Bronchial epithelial cell (primary cell): ENCODE results near the gene RAD51B. TPM values are rescaled to one million over a fixed set of nuclear protein-coding genes. Genes with fewer than 3 reads are reported as not detected.

Experiments used
- DNase-seq: peaks from one replicate; pipeline ENCODE4 v3.0.0-alpha.2; 2010; ENCODE audit warnings: low read depth
- FAIRE-seq: peaks from 2 replicates; lab custom pipeline; 2011; peaks lifted over from hg19 to GRCh38; lab: Jason Lieb, UNC
- H3K27me3 ChIP-seq: 2 replicates; pipeline ENCODE4 v1.5.1; 2011; ENCODE audit warnings: low read length; ENCODE audit not compliant: control insufficient read depth, insufficient read depth
- H3K36me3 ChIP-seq: 2 replicates; pipeline ENCODE4 v1.5.1; 2011; ENCODE audit warnings: low read length; ENCODE audit not compliant: control insufficient read depth, insufficient read depth
- H3K4me3 ChIP-seq: 2 replicates; pipeline ENCODE4 v1.5.1; 2011; ENCODE audit warnings: mild to moderate bottlenecking, low read depth, low read length, control low read depth
- total RNA-seq: library from RNA; depleted of rRNA; stranded (reverse); fragments of >200 nt; gene quantifications from 2 replicates; pipeline ENCODE4 v1.2.1, GENCODE V29; 2014
- TF ChIP-seq, protein P1 (sequence below): IDR thresholded peaks from 2 replicates; pipeline ENCODE4 v1.5.1; 2011; ENCODE audit warnings: mild to moderate bottlenecking, moderate library complexity, low read length, control low read depth, inconsistent platforms; ENCODE audit not compliant: insufficient read depth, severe bottlenecking

The RAD51B gene
- total RNA-seq, 1 donor from 2014 or later: 12.1 TPM

DNA sequence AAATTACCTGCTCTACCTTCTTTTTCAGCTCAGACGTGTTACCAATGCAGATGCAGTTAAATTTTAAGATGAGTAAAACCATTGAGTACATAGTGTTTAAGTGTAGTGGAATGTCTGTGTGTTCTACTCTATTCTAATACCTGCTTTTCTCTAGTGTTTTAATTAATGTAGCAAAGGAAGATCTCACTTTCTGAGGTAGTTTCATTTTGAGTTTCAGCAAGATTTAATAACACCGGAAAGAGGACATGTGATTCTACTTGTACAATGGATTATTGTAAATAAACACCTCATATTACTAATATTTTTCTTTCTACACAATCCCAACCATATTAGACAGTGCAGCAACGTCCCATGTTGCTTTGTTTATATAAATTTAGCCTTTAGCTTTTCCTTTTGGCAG lies 315.4 kb downstream of the RAD51B start:
- H3K4me3 ChIP-seq: no peak overlapping the region
- no peaks in the 10 kb centered on the region for H3K36me3 ChIP-seq
- FAIRE-seq (no peak), DNase-seq (no peak)
- no peaks in the 10 kb centered on the region for H3K27me3 ChIP-seq
- TF ChIP-seq, protein P1, sequence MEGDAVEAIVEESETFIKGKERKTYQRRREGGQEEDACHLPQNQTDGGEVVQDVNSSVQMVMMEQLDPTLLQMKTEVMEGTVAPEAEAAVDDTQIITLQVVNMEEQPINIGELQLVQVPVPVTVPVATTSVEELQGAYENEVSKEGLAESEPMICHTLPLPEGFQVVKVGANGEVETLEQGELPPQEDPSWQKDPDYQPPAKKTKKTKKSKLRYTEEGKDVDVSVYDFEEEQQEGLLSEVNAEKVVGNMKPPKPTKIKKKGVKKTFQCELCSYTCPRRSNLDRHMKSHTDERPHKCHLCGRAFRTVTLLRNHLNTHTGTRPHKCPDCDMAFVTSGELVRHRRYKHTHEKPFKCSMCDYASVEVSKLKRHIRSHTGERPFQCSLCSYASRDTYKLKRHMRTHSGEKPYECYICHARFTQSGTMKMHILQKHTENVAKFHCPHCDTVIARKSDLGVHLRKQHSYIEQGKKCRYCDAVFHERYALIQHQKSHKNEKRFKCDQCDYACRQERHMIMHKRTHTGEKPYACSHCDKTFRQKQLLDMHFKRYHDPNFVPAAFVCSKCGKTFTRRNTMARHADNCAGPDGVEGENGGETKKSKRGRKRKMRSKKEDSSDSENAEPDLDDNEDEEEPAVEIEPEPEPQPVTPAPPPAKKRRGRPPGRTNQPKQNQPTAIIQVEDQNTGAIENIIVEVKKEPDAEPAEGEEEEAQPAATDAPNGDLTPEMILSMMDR: no peak

DNA sequence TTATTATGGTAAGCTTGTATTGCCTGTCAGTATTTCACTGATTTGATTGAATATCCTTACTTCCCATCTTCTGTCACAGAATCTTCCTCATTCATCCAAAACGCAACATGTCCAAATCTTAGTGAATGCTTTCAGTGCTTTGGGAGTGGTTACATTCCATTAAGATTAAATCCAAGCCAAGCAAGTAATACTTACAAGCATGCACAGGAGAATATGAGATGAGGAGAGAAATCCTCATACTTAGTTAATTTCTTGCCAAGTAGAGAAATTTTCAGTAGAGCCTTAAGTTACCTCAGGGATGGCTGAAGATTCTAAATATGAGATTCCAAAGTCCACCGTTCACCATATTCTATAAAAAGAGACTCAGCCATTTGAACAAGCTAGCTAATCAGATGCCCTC lies 316.0 kb downstream of the RAD51B start:
- TF ChIP-seq, protein P1: no peak
- H3K4me3 ChIP-seq: no peak overlapping the region
- FAIRE-seq (no peak), DNase-seq (peak; percentile 76)
- H3K36me3 ChIP-seq: no peaks in the 10 kb centered on the region
- no peaks in the 10 kb centered on the region for H3K27me3 ChIP-seq

DNA sequence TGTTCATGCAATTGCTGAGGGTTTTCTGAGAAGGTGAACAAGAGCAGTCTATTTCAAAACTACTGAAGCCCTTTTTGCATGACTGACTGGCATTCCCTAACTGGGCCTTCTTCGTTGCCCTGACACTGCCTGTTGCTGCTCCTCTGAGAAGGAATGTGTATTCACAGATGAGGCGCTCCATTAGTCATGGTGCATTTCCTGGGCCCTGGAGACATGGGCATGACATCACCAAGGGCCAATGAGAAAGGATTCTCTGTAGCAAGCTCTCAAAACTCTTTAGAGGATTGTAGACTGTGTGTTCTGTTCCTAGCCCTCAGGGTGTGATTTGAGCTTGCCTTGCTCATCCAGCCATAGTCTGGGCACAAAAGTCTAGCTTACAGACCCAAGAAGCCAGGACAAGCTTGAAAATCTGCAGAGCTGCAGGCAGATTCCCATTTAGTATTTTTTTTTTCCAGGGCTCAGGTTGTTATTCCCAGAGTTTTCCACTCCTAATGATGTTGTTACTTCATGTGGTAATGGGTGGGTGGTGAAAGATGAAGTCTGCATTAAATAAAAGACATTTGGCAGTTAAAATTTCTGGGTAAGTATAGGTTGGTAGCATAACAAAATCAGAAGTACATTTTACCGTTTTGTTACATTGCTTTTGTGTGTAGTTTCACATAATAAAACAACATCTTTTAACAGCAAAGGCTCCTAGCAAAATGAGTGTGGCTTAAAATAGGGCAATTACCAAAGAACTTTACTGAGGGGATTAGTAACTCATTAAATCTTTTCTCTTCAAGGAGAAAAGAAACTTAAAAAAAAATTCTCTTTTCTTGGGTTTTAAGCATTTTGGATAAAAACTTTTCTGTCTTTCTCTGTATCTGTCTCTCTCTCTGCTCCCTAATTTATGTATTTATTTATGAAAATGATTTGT lies 318.4 kb downstream of the RAD51B start:
- Histone ChIP-seq H3K4me3 (no peak overlapping the region), H3K36me3 (no peaks in the 10 kb centered on the region), H3K27me3 (no peaks in the 10 kb centered on the region)
- TF ChIP-seq, protein P1: no peak
- DNase-seq (peak; percentile 100), FAIRE-seq (peak; percentile 98)

DNA sequence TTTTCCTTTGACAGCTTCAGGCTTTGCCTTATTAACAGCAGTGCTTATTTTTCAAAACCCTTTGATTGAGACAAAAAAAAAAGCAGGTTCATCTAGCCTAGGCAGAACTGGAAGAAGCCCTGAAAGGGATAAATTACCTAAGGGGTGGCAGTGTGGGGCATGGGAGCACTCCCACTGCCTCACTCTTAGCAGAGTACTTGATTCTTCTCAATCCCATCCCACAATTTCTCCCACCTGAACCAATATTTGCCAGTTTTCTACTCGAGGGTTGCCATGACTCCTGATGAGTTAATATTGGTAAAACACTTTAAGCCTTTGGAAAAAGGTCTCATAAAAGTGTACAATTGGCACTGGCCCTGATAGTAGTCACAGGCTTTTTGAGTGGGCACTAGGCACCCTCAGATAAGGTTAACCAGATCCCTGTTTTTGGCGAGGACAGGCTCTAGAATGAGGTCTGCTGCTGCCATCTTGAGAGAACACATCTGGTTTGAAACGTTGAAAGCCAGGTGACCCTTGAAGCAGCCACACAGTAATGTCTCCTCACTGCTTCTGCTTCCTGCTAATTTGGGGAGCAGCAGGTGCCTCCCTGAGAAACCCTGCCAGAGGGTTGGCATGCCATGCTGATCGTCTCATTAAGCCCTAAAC lies 320.0 kb downstream of the RAD51B start:
- TF ChIP-seq, protein P1: no peak
- no peaks in the 10 kb centered on the region for H3K27me3 ChIP-seq
- no peak overlapping the region for H3K4me3 ChIP-seq
- DNase-seq (no peak), FAIRE-seq (peak; percentile 50)
- H3K36me3 ChIP-seq: no peaks in the 10 kb centered on the region

DNA sequence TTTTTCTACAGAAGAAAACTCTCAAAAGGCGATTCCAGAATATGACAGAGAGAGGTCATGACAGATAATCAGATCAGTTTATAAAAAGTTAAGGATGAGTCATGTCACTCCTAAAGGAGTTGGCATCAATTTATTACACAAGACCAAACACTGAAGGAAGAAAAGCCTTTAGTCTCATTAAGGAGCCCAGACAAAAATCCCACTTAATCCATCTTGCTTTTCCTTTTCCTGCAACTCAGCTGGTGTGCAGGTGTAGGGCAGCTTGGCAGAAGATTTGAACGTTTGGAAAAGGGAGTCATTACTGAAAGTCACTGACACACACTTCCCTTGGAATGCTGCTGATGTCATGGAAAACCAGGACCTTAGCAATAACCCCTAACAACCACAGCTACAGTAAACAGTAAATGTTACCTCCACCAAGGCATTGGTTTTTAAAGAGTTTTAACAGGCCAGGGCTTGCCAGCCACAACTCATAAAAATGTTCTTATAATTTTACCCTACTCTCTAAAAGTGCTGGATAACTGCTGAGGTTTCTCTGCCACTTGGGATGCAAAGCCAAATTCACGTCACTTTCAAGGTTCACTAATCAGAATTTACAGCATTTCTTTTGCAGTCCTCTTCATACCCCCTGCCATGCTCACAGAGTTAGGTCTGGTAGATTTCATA lies 320.6 kb downstream of the RAD51B start:
- Histone ChIP-seq H3K27me3 (no peaks in the 10 kb centered on the region), H3K36me3 (no peaks in the 10 kb centered on the region), H3K4me3 (no peak overlapping the region)
- DNase-seq (peak; percentile 100), FAIRE-seq (no peak)
- TF ChIP-seq, protein P1: no peak
